Nephron progenitor cell (in vitro differentiated cells): ENCODE measurements around the gene TXK.
A peak's percentile ranks its signal among the peaks of the same experiment; 100 is the strongest.

Experiments used
- DNase-seq: peaks from one replicate; pipeline ENCODE4 v3.0.0; 2021
- H3K27ac Mint-ChIP-seq: 2 replicates; pipeline ENCODE4 v1.8.0; 2021; ENCODE audit warnings: mild to moderate bottlenecking, moderate library complexity, mixed read lengths
- H3K27me3 Mint-ChIP-seq: 2 replicates; pipeline ENCODE4 v1.8.0; 2021; ENCODE audit warnings: mild to moderate bottlenecking, low read depth, mixed read lengths; ENCODE audit not compliant: poor library complexity
- H3K36me3 Mint-ChIP-seq: 2 replicates; pipeline ENCODE4 v1.8.0; 2021; ENCODE audit warnings: low read depth, mixed read lengths
- H3K4me1 Mint-ChIP-seq: 2 replicates; pipeline ENCODE4 v1.8.0; 2021; ENCODE audit warnings: mixed read lengths
- H3K4me3 Mint-ChIP-seq: 2 replicates; pipeline ENCODE4 v1.8.0; 2021; ENCODE audit warnings: mild to moderate bottlenecking, moderate library complexity, mixed read lengths
- H3K9me3 Mint-ChIP-seq: 2 replicates; pipeline ENCODE4 v1.8.0; 2021; ENCODE audit warnings: mild to moderate bottlenecking, moderate library complexity, mixed read lengths
- CTCF ChIP-seq: fragments of 200-600 bp; sonication (generic); IDR thresholded peaks from 2 replicates; pipeline ENCODE4 v1.5.0; 2021; ENCODE audit warnings: antibody characterized with exemption

The TXK gene

GRCh38 chr4:48147621-48148020 lies 13.6 kb upstream of the TXK start:
- Mint-ChIP-seq H3K27ac (no peak overlapping the region), H3K36me3 (no peaks in the 10 kb centered on the region), H3K9me3 (peaks cover 2% of the 10 kb centered on the region), H3K27me3 (peaks cover 10% of the 10 kb centered on the region), H3K4me3 (no peak overlapping the region), H3K4me1 (no peaks in the 10 kb centered on the region)
- no peak for DNase-seq
- no peak for TF ChIP-seq CTCF

GRCh38 chr4:48141048-48141447 lies 7.0 kb upstream of the TXK start:
- Mint-ChIP-seq H3K27ac (no peak overlapping the region), H3K9me3 (no peaks in the 10 kb centered on the region), H3K4me3 (no peak overlapping the region), H3K27me3 (peaks cover 6% of the 10 kb centered on the region), H3K4me1 (peaks cover 9% of the 10 kb centered on the region), H3K36me3 (no peaks in the 10 kb centered on the region)
- TF ChIP-seq CTCF = peak; percentile 61
- DNase-seq = no peak

- H3K9me3 Mint-ChIP-seq = peaks cover 3% of the 10 kb centered on the region
- H3K27me3 Mint-ChIP-seq = no peaks in the 10 kb centered on the region
- no peak overlapping the region for H3K4me3 Mint-ChIP-seq
- peaks cover 5% of the 10 kb centered on the region for H3K36me3 Mint-ChIP-seq
- peaks cover 9% of the 10 kb centered on the region for H3K4me1 Mint-ChIP-seq
- no peak for TF ChIP-seq CTCF
- H3K27ac Mint-ChIP-seq = no peak overlapping the region
- no peak for DNase-seq
These were observed 5.6 kb upstream of the TXK start for GRCh38 chr4:48139691-48140090.

- H3K4me1 Mint-ChIP-seq = peaks cover 9% of the 10 kb centered on the region
These were observed 4.9 kb upstream of the TXK start for GRCh38 chr4:48138936-48139335.

GRCh38 chr4:48138511-48138910 lies 4.5 kb upstream of the TXK start:
- no peak for TF ChIP-seq CTCF

More at GRCh38 chr4:48138936-48139335, 4.9 kb upstream of the TXK start:
- no peak for DNase-seq
- H3K27me3 Mint-ChIP-seq = no peaks in the 10 kb centered on the region
- TF ChIP-seq CTCF = no peak
- H3K9me3 Mint-ChIP-seq = peaks cover 3% of the 10 kb centered on the region
- peaks cover 5% of the 10 kb centered on the region for H3K36me3 Mint-ChIP-seq
- no peak overlapping the region for H3K27ac Mint-ChIP-seq
- no peak overlapping the region for H3K4me3 Mint-ChIP-seq

GRCh38 chr4:48137846-48138245 lies 3.8 kb upstream of the TXK start:
- Mint-ChIP-seq H3K4me3 (no peak overlapping the region), H3K36me3 (peaks cover 5% of the 10 kb centered on the region), H3K9me3 (peaks cover 3% of the 10 kb centered on the region), H3K4me1 (peaks cover 9% of the 10 kb centered on the region), H3K27ac (peak overlapping the region; percentile 36), H3K27me3 (no peaks in the 10 kb centered on the region)
- no peak for DNase-seq
- no peak for TF ChIP-seq CTCF

More at GRCh38 chr4:48138511-48138910, 4.5 kb upstream of the TXK start:
- Mint-ChIP-seq H3K27ac (no peak overlapping the region), H3K9me3 (peaks cover 3% of the 10 kb centered on the region), H3K36me3 (peaks cover 5% of the 10 kb centered on the region), H3K27me3 (no peaks in the 10 kb centered on the region), H3K4me3 (no peak overlapping the region), H3K4me1 (peaks cover 9% of the 10 kb centered on the region)
- DNase-seq = no peak
